Measurements from ENCODE around the gene NFATC2IP. TPM values are rescaled to one million over a fixed set of nuclear protein-coding genes. Genes with fewer than 3 reads are reported as not detected.
"Not testable (repeated sequence)": the region's sequence is repeated elsewhere in the genome, so short reads cannot be mapped to it uniquely, and the experiment has no call there.

Gene NFATC2IP
- total and polyA plus RNA-seq, 2 donors: 22.2 to 25.2 TPM

DNA sequence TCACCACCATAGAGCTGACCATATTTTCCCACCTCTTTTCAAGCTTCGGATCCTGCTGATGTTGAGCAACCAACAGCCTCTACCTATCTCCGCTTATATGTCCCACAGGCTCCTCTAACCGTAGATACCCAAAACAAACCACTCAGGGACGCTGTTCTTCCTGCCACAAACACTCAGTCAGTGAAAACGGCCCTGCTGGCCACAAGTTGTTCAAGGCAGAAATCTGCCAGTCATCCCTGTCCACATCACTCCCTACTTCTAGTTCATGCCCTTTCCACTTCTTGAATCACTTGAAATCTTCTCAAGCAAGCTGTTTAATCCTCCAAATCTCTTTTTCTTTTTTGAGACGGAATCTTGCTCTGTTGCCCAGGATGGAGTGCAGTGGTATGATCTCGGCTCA is 33.6 kb upstream of the NFATC2IP start:
- H3K4me3 ChIP-seq (ENCODE audit: low read depth, low read length): no peak overlapping the region
- WGBS: 91% methylated on average over 7 of the region's 7 CpGs
- H3K4me1 ChIP-seq (ENCODE audit: insufficient read depth): no peaks in the 10 kb centered on the region
- no peak for DNase-seq (ENCODE audit: extremely low spot score)
- H3K36me3 ChIP-seq (ENCODE audit: insufficient read depth): no peaks in the 10 kb centered on the region
- H3K27ac ChIP-seq (ENCODE audit: low read depth): no peak overlapping the region

DNA sequence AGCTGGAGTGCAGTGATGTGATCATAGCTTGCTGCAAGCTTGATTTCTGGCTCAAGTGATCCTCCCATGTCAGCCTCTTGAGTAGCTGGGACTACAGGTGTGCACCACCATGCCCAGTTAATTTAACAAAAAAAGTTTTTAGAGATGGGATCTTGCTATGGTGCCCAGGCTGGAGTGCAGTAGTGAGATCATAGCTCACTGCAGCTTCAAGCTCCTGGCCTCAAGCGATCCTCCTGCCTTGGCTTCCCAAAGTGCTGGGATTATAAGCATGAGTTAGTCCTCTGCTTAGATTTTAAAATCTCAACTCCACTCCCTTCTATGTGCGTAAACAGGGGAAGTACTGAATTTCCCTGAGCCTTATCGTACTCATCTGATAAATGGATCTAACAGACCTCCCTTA is 32.0 kb upstream of the NFATC2IP start:
- no peaks in the 10 kb centered on the region for H3K36me3 ChIP-seq (ENCODE audit: insufficient read depth)
- no peaks in the 10 kb centered on the region for H3K4me1 ChIP-seq (ENCODE audit: insufficient read depth)
- H3K27ac ChIP-seq (ENCODE audit: low read depth): no peak overlapping the region
- H3K4me3 ChIP-seq (ENCODE audit: low read depth, low read length): no peak overlapping the region
- over 99% methylated on average over 3 of the region's 3 CpGs for WGBS
- DNase-seq (ENCODE audit: extremely low spot score): no peak

DNA sequence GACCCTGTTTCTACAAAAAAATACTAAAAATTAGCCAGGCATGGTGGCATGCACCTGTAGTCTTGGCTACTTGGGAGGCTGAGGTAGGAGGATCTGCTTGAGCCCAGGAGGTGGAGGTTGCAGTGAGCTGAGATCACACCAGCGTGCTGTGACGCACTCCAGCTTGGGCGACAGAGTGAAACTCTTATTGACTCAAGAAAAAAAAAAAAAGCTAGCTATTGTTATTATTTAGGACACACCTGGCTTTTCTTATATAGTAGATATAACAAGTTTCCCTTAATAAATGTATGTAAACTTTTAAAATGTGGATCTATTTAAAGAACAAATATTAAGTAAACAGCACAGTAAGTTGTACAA is 27.5 kb upstream of the NFATC2IP start:
- no peak overlapping the region for H3K4me3 ChIP-seq (ENCODE audit: low read depth, low read length)
- no peaks in the 10 kb centered on the region for H3K36me3 ChIP-seq (ENCODE audit: insufficient read depth)
- no peak for DNase-seq (ENCODE audit: extremely low spot score)
- peaks cover 1% of the 10 kb centered on the region for H3K4me1 ChIP-seq (ENCODE audit: insufficient read depth)
- WGBS: 98% methylated on average over 3 of the region's 3 CpGs
- no peak overlapping the region for H3K27ac ChIP-seq (ENCODE audit: low read depth)

DNA sequence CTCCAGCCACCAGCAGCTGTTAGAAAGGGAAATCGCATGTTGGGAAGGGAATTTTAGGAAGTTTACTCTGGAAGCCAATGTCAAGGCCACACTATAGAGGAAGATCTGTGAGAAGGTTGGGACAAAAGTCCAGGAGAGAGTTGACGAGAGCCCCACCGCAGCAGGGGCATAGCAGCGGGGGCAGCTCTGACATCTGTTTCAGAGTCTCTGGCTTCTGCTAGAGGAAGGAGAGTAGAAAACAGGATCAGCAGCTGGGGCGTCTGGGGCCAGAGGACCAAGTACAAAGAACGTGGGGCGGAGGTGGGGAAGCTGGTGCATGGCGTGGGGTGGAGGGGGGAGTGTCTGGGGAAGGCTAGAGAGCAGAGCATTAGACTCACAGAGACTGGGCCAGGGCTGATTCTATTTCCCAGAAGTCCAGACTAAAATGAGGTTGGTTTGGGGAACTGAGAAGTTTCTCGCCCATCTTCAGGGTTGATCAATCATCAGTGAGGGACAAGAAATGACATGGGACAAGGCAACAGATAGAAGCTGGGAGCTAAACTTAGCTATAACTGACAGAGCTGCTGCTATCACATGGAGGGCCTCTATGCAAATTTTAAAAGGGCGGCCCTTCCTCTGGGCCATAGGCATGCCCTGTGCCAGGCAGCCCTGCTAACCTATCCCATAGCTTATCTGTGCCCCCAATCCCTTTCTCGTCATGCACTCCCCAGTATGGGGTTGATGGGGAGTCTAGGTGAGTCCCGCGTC is 26.9 kb upstream of the NFATC2IP start:
- Histone ChIP-seq H3K4me3 (ENCODE audit: low read depth, low read length) (peak overlapping the region; percentile 66), H3K36me3 (ENCODE audit: insufficient read depth) (no peaks in the 10 kb centered on the region), H3K4me1 (ENCODE audit: insufficient read depth) (peaks cover 1% of the 10 kb centered on the region), H3K27ac (ENCODE audit: low read depth) (no peak overlapping the region)
- no peak for DNase-seq (ENCODE audit: extremely low spot score)
- WGBS: 68% methylated on average over 13 of the region's 13 CpGs

DNA sequence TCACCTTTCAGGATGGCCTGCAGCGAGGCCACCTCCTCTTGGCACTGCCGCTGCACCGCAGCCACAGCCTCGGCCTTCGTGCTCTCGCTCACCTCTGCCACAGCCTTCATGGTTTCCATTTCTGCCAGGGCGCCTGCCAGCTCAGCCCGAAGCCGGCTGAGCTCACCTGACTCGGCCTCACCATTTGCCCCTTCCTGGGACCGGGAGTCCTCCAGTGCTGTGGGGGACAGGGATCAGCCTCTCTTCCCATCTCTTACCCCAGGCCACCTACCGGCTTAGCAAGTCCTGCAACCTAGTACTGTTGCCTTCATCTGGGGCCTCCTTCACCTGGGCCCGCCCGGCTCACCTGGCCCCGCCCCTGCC is 26.4 kb upstream of the NFATC2IP start:
- DNase-seq (ENCODE audit: extremely low spot score): no peak
- H3K27ac ChIP-seq (ENCODE audit: low read depth): no peak overlapping the region

DNA sequence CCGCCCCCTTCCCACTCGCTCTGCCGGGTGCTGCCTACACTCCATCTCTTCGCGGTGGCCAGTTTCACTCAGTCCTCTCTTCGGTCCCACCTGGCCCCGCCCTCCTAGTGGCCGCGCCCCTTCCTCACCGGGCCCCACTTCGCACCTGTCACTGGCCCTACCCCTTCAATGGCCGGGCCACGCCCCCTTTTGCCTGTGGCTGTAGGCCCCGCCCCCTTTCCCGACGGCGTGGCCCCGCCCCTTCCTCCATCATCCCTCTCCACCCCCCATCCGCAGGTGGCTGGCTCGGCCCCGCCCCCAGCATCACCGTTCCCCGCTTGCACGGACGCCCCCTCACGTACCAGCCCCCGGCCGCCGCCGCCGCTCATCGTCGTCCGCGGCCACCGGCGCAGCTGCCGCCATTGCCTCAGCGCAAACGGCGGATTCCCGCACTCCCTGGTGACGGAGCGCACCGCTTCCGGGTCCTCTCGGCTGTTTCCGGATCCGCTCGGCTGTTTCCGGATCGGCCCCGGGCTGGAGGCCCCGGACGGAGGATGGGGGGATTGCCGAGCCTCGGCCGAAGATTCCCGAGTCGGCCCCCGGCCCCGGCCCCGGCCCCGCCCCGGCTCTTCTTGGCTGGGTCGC is 25.9 kb upstream of the NFATC2IP start, which contains the start of gene RABEP2:
RABEP2 (minus strand) TSS at position 477 of the 624 bp plus-strand sequence; CDS start at position 402, 75 bp downstream.
- H3K36me3 ChIP-seq (ENCODE audit: insufficient read depth): no peaks in the 10 kb centered on the region
- peak within 1 kb of the TSS; percentile 95 for H3K27ac ChIP-seq (ENCODE audit: low read depth)
- WGBS: under 1% methylated on average over 66 of the region's 66 CpGs
- H3K4me3 ChIP-seq (ENCODE audit: low read depth, low read length): peak within 1 kb of the TSS; percentile 66
- peak; percentile 83 for DNase-seq (ENCODE audit: extremely low spot score)
- H3K4me1 ChIP-seq (ENCODE audit: insufficient read depth): peaks cover 1% of the 10 kb centered on the region

More for the DNA sequence above, 26.4 kb upstream of the NFATC2IP start:
- 28% methylated on average over 15 of the region's 15 CpGs for WGBS
- Histone ChIP-seq H3K4me3 (ENCODE audit: low read depth, low read length) (peak overlapping the region; percentile 66), H3K36me3 (ENCODE audit: insufficient read depth) (no peaks in the 10 kb centered on the region), H3K4me1 (ENCODE audit: insufficient read depth) (peaks cover 1% of the 10 kb centered on the region)

DNA sequence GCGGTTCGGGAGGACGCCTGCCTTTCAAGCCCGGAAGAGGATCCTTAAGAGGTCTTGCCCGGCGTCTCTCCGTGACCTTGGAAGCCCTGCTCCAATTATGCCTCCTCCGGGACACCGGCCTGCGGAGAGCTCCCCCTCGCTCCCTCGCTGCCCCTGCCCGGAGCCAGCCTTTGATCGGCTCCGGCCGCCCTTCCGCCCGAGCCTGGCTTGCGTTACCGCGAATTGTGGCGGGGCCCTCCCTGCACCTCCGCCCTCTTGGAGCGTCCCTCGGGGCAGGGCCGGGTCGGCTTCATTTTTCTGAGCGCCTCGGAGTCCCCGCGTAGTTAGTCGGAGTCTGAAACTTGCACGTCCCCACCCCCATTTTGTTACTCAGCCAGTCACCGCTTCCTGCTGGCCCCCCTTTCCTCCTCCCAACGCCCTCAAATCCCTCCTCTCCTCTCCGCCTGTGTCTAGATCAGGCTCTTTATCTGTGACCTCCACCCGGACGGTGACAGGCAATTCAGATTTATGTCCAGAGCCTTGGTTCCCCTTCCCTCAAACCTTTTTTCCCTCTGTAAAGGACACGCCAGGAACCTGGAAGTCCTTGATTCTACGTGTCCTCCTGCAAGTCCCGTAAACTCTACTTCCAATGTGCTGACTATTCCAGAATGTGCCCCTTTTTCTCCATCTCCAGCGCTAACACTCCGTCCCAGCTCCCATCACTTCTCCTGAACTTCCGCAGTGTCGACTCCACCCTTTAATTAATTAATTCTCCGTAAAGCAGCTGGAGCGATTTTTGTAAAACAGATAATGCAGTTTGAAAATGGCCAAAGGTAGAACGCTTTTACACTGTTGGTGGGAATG is 25.1 kb upstream of the NFATC2IP start:
- DNase-seq (ENCODE audit: extremely low spot score): peak; percentile 74
- Histone ChIP-seq H3K4me3 (ENCODE audit: low read depth, low read length) (peak overlapping the region; percentile 66), H3K27ac (ENCODE audit: low read depth) (peak overlapping the region; percentile 95), H3K4me1 (ENCODE audit: insufficient read depth) (peaks cover 1% of the 10 kb centered on the region), H3K36me3 (ENCODE audit: insufficient read depth) (no peaks in the 10 kb centered on the region)
- WGBS: under 1% methylated on average over 48 of the region's 48 CpGs

DNA sequence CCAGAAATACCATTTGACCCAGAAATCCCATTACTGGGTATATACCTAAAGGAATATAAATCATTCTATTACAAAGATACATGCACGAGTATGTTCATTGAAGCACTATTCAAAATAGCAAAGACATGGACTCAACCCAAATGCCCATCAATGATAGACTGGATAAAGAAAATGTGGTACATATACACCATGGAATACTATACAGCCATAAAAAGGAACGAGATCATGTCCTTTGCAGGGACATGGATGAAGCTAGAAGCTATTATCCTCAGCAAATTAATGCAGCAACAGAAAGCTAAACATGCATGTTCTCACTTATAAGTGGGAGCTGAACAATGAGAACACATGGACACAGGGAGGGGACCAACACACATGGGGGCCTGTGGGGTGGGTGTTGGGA is 24.5 kb upstream of the NFATC2IP start:
- WGBS: 70% methylated on average over 2 of the region's 2 CpGs
- not testable (repeated sequence) for H3K27ac ChIP-seq (ENCODE audit: low read depth); DNase-seq (ENCODE audit: extremely low spot score); H3K4me3 ChIP-seq (ENCODE audit: low read depth, low read length); H3K36me3 ChIP-seq (ENCODE audit: insufficient read depth); H3K4me1 ChIP-seq (ENCODE audit: insufficient read depth)

DNA sequence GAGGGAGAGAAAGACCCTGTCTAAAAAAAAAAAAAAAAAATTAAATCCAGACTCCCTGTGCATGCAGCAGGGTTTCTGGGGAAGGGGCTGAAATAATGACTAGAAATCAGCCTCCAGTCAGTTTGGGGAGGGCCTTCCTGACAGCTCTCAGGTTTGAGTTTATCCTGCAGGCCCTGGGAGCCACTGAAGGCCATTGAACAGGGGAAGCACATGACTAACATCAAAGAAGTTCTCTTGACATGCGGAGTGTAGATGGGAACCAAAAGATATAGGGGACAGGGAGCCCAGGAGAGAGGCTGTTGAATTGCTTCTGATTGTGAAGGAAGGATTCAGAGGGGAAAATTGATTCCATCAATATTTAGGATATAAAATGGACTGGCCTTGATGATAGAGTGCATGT is 22.9 kb upstream of the NFATC2IP start:
- DNase-seq (ENCODE audit: extremely low spot score): no peak

DNA sequence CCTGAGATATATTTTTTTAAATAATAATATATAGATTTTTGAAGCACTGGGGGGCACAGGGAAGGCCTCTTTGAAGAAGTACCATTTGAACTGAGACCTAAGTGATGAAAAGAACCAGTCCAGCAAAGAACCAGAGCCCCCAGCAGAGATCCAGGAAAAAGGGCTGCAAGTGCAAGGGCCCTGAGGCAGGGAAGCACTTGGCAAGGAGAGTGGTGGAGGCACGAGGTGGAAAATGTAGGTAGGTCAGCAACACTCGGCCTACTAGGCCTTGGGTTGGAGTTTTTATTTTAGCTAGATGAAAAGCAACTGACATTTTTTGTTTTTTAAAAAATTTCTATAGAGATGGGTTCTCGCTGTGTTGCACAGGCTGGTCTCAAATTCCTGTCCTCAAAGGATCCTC is 20.5 kb upstream of the NFATC2IP start:
- no peaks in the 10 kb centered on the region for H3K36me3 ChIP-seq (ENCODE audit: insufficient read depth)
- no peaks in the 10 kb centered on the region for H3K4me1 ChIP-seq (ENCODE audit: insufficient read depth)
- WGBS: 80% methylated on average over 3 of the region's 3 CpGs
- H3K27ac ChIP-seq (ENCODE audit: low read depth): no peak overlapping the region
- H3K4me3 ChIP-seq (ENCODE audit: low read depth, low read length): no peak overlapping the region
- DNase-seq (ENCODE audit: extremely low spot score): no peak

More for the DNA sequence above, 22.9 kb upstream of the NFATC2IP start:
- peaks cover 1% of the 10 kb centered on the region for H3K4me1 ChIP-seq (ENCODE audit: insufficient read depth)
- H3K4me3 ChIP-seq (ENCODE audit: low read depth, low read length): no peak overlapping the region
- WGBS: 77% methylated on average over 1 of the region's 1 CpG
- no peak overlapping the region for H3K27ac ChIP-seq (ENCODE audit: low read depth)
- no peaks in the 10 kb centered on the region for H3K36me3 ChIP-seq (ENCODE audit: insufficient read depth)

DNA sequence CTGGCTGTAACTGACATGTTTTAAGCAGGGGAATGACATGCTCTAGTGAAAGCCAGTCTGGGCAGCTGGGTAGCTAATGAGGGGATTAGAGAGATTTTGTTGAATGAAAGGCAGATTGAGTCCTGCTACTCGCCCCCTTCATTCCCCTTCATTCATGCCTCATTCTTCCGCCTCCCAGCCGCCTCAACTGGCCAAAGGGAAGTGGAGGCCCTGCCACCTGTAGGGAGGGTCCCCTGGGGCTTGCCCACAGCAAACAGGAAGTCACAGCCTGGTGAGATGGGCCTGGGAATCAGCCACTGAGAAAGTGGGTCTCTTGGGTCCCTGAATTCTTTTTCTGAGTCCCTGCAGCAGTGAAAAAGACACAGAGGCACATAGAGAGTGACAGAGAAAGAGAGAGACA is 20.1 kb upstream of the NFATC2IP start:
- whole genome bisulfite sequencing: 53% methylated on average over 3 of the region's 3 CpGs
- Histone ChIP-seq H3K4me3 (ENCODE audit: low read depth, low read length) (no peak overlapping the region), H3K4me1 (ENCODE audit: insufficient read depth) (no peaks in the 10 kb centered on the region), H3K36me3 (ENCODE audit: insufficient read depth) (no peaks in the 10 kb centered on the region), H3K27ac (ENCODE audit: low read depth) (no peak overlapping the region)
- DNase-seq (ENCODE audit: extremely low spot score): no peak

DNA sequence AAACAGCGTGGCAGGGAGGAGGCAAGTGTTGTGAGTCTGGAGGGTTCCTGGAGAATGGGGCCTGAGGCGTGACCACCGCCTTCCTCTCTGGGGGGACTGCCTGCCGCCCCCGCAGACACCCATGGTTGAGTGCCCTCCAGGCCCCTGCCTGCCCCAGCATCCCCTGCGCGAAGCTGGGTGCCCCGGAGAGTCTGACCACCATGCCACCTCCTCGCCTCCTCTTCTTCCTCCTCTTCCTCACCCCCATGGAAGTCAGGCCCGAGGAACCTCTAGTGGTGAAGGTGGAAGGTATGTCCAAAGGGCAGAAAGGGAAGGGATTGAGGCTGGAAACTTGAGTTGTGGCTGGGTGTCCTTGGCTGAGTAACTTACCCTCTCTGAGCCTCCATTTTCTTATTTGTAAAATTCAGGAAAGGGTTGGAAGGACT is 18.9 kb upstream of the NFATC2IP start, which contains the start of gene CD19:
CD19 (plus strand) TSS at position 171 of the 425 bp plus-strand sequence; CDS start at position 201, 30 bp downstream.
- H3K4me1 ChIP-seq (ENCODE audit: insufficient read depth): no peaks in the 10 kb centered on the region
- DNase-seq (ENCODE audit: extremely low spot score): no peak
- 94% methylated on average over 10 of the region's 10 CpGs for WGBS
- no peaks in the 10 kb centered on the region for H3K36me3 ChIP-seq (ENCODE audit: insufficient read depth)
- no peak within 1 kb of the TSS for H3K4me3 ChIP-seq (ENCODE audit: low read depth, low read length)
- no peak within 1 kb of the TSS for H3K27ac ChIP-seq (ENCODE audit: low read depth)

DNA sequence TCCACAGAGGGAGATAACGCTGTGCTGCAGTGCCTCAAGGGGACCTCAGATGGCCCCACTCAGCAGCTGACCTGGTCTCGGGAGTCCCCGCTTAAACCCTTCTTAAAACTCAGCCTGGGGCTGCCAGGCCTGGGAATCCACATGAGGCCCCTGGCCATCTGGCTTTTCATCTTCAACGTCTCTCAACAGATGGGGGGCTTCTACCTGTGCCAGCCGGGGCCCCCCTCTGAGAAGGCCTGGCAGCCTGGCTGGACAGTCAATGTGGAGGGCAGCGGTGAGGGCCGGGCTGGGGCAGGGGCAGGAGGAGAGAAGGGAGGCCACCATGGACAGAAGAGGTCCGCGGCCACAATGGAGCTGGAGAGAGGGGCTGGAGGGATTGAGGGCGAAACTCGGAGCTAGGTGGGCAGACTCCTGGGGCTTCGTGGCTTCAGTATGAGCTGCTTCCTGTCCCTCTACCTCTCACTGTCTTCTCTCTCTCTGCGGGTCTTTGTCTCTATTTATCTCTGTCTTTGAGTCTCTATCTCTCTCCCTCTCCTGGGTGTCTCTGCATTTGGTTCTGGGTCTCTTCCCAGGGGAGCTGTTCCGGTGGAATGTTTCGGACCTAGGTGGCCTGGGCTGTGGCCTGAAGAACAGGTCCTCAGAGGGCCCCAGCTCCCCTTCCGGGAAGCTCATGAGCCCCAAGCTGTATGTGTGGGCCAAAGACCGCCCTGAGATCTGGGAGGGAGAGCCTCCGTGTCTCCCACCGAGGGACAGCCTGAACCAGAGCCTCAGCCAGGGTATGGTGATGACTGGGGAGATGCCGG is 18.2 kb upstream of the NFATC2IP start:
- H3K27ac ChIP-seq (ENCODE audit: low read depth): no peak overlapping the region
- H3K36me3 ChIP-seq (ENCODE audit: insufficient read depth): no peaks in the 10 kb centered on the region
- no peaks in the 10 kb centered on the region for H3K4me1 ChIP-seq (ENCODE audit: insufficient read depth)
- H3K4me3 ChIP-seq (ENCODE audit: low read depth, low read length): no peak overlapping the region
- 81% methylated on average over 20 of the region's 20 CpGs for WGBS
- DNase-seq (ENCODE audit: extremely low spot score): no peak
